Measurements from ENCODE around the gene NOTCH2.

NOTCH2 gene

GRCh38 chr1:119869995-119870394 is 199.5 kb downstream of the NOTCH2 start:
- no peak for DNase-seq

- DNase-seq, result no peak
Measured at GRCh38 chr1:119868176-119868575, 201.3 kb downstream of the NOTCH2 start.

GRCh38 chr1:119866451-119866850 is 203.0 kb downstream of the NOTCH2 start:
- no peak for DNase-seq

- DNase-seq, result no peak
Measured at GRCh38 chr1:119865627-119866026, 203.8 kb downstream of the NOTCH2 start.

- DNase-seq, result no peak
Measured at GRCh38 chr1:119862276-119862675, 207.2 kb downstream of the NOTCH2 start.

Measured in NCI-H1694 (cell line).